HG02870 (cell line): ENCODE data around the gene OR1I1.
"Not testable (repeated sequence)": the region's sequence is repeated elsewhere in the genome, so short reads cannot be mapped to it uniquely, and the experiment has no call there.

ENCODE experiments used
- ATAC-seq: cut with Tn5 transposase; IDR thresholded peaks from one replicate; pipeline ENCODE4 v1.9.1; 2021; ENCODE audit warnings: mild to moderate bottlenecking, moderate library complexity; ENCODE audit not compliant: unreplicated experiment

The OR1I1 gene, protein sequence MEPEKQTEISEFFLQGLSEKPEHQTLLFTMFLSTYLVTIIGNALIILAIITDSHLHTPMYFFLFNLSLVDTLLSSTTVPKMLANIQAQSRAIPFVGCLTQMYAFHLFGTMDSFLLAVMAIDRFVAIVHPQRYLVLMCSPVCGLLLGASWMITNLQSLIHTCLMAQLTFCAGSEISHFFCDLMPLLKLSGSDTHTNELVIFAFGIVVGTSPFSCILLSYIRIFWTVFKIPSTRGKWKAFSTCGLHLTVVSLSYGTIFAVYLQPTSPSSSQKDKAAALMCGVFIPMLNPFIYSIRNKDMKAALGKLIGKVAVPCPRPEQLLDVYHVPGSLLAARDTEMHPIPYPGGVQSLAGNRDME

DNA sequence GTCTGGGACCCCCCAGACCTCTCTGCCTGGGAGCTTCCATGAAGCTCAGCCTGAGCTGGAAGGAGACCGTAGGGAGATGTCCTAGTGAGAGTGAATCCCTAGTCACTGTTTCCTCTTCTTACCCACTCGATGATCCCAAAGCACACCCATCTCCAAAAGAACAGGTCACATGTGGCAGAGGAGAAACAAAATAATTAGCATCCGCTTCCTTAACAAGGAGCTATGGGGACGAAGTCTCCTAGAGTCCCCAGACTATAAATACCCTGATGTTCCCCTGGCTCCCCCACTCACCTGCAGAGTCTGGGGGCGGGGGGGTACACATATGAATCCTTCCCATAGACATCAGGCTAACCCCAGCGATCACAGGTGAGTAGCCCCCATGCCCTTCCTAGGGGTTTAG lies at the start of gene OR1I1:
TSS of gene OR1I1 (plus strand) at position 301 of the 400 bp plus-strand sequence. CDS start 4,855 bp downstream, outside the sequence.
- no peak for ATAC-seq

DNA sequence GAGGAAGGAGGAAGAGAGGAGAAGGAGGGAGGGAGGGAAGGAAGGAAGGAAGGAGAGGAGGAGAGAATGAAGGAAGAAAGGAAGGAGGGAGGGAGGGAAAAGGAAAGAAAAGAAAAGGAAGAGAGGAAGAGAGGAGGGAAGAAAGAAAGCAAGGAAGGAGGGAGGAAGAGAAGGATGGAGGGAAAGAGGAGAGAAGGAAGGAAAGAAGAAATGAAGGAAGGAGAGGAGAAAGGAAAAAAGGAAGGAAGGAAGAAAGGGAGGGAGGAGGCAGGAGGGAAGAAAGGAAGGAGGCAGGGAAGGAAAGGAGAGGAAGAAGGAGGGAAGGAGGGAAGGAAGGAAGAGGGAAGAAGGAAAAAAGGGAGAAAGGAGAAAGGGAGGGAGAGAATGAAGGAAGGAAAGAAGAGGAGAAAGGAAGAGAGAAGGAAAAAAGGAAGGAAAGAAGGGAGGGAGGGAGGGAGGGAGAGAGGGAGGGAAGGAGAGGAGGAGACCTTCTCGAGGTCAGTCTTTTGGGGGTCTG lies 46.2 kb upstream of the OR1I1 start:
- no peak for ATAC-seq

DNA sequence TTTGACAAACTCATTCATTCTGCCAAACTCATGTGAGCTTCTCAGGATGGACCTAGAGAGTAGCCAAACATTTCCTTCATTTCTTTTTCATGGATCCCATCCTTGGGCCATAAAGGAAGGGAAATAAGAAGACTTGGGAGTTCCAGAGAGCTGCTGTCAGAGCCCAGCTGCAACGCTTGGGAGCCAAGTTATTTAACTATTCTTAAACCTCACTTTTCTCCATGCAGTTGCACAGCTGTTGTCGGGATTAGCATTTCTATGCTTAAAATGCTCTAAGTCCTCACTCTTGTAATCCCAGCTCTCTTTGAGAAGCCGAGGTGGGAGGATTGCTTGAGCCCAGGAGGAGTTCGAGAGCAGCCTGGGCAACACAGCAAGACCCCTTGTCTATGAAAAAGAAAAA lies 44.4 kb upstream of the OR1I1 start:
- no peak for ATAC-seq

DNA sequence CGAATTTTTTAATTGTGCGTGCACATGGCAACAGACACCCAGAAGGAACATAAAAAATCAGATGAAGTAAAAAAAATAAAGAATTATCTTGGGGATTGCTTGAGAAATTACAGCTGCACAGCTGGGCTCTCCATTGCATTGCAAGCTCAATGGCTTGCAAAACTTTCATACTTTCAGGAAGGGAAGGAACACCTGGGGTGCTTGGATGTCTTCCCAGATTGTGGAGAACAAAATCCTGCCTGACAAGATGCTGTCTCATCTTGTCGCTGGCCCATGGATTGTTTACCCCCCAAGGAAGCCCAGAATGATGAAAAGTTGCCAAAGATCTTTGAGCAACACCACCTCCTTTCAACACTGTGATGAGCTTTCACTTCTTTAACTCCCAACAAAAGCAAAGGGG lies 43.7 kb upstream of the OR1I1 start:
- ATAC-seq, result no peak

DNA sequence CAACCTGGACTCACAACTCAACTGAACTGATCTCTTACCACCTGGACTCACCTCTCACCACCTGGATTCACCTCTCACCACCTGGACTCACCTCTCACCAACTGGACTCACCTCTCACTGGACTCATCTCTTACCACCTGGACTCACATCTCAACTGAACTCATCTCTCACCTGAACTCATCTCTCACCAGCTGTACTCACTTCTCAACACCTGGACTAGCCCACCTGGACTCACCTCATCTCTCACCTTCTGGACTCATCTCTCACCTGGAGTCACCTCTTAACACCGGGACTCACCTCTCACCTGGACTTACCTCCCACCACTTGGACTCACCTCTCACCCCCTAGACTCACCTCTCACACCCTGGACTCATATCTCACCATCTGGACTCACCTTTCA lies 40.0 kb upstream of the OR1I1 start:
- ATAC-seq, result no peak

DNA sequence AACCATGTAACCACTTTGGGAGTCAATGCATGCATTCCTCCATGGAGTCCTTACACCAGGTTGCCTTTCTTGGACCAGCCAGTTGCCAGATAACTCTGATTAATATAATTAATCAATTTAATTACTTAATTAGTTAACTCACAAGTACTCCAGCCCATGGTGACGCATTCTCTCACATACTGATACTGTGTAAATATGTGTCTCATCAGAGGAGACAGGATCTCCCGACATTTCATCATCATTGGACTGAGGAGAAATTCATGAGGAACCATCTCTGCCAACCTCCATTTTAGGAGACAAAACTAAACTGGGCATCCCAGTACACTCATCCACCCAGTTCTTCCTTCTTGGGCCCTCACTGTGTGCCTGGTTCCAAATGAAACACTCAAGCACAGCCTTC lies 39.2 kb upstream of the OR1I1 start:
- no peak for ATAC-seq

DNA sequence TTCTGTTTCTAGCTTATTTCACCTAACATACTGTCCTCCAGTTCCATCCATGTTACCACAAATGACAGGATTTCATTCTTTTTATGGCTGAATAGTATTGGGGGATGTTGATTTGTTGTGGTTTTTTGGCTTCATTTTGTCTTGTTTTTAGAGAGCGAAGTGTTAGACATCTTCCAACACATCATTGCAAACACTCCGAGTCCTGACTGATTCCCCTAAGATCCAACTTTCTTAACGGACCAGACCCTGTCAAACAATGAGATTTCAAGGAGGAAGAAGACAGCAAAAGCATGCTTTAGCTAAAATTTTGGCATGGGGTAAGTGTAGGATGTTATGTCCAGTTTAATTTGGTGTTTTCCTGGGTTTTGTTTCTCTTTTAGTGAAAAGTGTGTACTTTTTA lies 36.5 kb upstream of the OR1I1 start:
- ATAC-seq, result no peak

DNA sequence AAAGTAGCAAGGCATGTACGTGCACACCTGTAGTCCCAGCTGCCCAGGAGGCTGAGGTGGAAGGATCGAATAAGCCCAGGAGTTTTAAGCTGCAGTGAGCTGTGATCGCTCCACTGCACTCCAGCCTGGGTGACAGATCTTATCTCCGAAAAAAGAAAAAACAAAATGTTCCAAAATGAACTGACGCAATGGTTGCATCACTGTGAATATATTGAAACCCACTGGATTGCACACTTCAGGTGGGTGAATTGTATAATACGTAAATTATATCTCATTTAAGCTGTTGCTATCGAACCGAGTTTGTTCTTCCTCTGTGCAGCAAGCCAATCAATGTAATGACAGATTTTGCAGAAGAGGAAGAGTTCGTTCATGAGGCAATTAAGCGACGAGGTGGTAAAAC lies 34.3 kb upstream of the OR1I1 start:
- ATAC-seq, result no peak

DNA sequence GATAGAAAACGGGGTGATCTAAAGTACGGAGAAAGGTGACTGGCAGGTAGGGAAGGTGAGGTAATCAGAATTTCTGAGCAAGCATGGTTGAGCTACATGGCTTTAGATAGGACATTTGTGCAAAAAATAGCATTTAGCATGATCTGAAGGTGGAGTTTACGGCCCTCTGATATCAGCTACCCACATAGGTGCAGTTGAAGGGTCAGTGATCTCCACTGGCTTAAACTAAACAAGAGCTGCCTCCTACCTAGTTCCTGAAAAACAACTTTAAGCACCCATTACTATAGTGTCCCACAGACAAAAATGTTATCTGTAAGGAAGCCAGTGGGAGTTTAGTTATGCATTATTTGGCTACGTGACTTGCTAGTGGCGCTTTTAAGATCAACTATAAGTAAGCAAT lies 33.9 kb upstream of the OR1I1 start:
- no peak for ATAC-seq

DNA sequence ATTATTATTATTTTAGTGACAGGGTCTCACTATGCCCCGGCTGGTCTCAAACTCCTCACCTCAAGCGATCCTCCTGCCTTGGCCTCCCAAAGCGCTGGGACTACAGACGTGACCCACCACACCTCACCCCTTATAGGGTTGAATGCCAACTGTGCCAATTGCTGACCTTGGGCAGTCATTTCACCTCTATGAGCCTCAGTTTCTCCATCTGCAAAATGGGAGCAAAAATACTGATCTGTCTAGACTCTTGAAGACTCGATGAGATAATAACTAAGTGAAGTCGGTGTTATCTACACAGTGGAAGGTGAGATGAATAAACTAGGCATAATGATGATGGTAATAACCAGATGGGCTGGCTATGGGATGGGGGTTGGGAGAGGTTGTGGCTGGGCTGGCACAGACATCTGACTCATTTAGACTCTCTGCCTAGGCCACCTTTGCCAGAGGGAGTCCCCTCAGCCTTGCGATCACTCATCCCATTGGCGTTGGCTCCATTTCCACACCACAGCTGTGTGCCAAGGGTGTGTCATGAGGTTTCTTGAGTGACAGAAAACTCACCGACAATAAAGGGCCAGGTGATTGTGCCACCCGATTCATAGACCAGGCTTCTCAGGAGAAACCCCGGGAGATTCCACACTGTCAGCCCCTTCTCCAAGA lies 33.0 kb upstream of the OR1I1 start, which contains the start of gene CASP14:
TSS of gene CASP14 (plus strand) at position 596 of the 657 bp plus-strand sequence. CDS start 2,772 bp downstream, outside the sequence.
- ATAC-seq, result no peak

DNA sequence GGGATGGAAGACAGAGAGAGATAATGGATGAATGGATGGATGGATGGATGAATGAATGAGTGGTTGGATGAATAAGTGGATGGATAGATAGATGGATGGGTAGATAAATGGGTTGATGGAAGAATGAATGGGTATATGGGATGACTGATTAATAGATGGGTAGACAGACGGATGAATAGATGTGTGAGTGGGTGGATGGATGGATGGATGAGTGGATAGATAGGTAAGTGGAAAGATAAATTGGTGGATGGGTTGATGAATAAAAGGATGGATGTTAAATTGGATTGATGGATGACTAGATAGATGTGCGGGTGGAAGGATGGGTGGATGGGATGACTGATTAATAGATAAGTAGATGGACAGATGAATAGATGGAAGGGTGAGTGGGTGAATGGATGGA lies 31.4 kb upstream of the OR1I1 start:
- ATAC-seq, result no peak

DNA sequence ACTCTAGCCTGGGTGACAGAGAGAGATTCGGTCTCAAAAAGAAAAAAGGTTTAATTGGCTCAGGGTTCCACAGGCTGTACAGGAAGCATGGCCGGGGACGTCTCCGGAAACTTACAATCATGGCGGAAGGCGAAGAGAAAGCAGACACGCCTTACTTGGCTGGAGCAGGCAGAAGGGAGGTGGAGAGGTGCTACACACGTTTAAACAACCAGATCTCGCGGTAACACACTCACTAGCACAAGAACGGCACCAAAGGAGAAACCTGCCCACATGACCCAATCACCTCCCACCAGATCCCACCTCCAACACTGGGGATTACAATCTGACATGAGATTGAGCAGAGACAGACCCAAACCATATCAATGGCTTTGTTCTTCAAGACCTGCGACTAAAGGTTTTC lies 20.0 kb upstream of the OR1I1 start:
- no peak for ATAC-seq

DNA sequence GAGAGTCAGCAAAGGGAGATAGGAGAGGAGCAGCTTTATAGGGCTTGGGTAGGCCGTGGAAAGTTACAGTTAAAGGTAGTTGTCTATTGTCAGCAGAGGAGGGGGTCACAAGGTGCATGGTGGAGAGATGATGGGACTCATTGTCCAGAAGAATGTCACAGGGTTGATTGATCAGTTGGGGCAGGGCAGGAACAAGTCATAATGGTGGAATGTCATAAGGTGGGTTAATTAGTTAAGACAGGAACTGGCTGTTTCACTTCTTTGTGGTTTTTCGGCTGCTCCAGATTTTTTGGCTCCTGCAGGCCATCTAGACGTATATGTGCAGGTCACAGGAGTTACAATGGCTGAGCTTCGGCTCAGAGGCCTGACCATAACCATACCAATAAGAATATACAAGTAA lies 11.6 kb upstream of the OR1I1 start:
- not testable (repeated sequence) for ATAC-seq

DNA sequence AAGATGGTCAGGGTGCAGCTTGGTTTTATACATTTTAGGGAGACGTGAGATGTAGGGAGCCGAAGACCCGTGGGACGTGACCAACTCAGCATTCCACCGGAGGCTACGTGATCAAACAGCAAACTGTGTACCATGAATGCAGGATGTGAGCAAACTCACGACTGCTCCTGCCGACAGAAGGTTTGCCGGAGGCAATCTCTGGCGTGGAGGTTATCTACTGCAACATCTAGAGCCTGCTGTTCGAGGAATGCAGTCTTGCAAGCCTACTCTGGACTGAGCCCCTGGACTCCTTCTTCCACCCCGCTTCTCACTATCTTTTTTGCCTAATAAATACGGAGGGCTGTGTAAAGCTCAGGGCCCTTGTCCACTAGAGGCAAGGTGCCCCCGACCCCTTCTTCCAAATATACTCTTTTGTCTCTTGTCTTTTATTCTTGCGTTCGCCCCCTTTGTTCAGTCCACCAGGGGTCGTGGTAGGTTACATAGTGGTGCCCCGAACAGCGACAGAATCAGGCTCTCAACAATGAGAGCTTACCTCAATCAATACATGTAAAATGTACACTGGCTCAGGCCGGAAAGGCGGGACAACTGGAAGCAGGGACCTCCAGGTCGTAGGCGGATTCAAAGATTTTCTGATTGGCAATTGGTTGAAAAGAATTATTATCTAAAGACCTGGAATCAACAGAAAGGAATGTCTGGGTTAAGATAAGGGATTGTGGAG lies 8.9 kb upstream of the OR1I1 start:
- ATAC-seq, result no peak

DNA sequence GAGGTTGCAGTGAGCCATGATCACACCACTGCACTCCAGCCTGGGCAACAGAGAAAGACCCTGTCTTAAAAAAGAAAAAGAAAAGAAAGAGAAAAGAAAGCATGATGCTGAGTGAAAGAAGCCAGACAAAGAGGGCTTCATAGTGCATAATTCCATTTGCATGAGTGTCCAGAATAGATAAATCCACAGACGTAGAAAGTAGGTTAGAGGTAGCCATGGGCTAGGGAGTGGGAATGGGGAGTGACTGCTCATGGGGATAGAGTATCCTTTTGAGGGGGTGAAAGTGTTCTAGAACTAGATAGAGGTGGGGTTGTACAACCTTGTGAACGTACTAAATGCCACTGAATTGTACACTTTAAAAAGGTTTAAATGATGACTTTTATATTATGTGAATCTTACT lies 7.6 kb upstream of the OR1I1 start:
- ATAC-seq, result no peak

DNA sequence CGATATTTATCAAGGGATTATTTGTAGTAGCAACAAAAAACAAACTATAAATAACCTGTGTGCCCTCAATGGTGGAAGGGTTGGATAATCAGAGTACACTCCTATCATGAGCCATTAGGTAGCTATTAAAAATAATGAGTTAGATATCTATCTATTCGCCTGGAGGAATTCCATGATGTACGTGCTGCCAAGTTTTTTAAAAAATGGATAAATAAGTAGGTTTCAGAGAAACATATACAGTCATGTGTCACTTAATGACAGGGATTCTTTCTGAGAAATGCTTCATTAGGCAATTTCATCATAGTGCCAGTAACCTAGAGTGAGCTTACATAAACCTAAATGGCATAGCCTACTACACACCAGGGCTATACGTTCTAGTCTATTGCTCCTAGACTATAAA lies 6.2 kb upstream of the OR1I1 start:
- ATAC-seq, result no peak

DNA sequence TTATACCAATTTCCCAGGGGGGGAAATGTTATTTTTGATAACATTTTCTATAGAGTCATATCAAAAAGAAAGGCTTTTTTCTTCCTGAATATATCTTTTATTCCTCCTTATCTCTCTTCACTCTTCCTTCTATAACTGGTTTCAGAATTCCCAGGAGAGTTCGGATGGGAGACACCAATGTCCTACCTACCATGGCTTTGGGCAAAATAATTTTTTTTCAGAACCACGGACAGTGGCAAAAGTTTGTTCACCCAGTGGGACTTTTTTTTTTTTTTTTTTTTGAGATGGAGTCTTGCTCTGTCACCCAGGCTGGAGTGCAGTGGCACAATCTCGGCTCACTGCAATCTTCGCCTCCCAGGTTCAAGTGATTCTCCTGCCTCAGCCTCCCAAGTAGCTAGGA lies 2.0 kb upstream of the OR1I1 start:
- ATAC-seq, result not testable (repeated sequence)

DNA sequence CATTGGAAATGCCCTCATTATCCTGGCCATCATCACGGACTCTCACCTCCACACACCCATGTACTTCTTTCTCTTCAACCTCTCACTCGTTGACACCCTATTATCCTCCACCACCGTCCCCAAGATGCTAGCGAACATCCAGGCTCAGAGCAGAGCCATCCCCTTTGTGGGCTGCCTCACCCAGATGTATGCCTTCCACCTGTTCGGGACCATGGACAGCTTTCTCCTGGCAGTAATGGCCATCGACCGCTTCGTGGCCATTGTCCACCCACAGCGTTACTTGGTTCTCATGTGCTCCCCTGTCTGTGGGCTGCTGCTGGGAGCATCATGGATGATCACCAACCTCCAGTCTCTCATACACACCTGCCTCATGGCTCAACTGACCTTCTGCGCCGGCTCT lies 5.2 kb downstream of the OR1I1 start:
- ATAC-seq, result no peak

DNA sequence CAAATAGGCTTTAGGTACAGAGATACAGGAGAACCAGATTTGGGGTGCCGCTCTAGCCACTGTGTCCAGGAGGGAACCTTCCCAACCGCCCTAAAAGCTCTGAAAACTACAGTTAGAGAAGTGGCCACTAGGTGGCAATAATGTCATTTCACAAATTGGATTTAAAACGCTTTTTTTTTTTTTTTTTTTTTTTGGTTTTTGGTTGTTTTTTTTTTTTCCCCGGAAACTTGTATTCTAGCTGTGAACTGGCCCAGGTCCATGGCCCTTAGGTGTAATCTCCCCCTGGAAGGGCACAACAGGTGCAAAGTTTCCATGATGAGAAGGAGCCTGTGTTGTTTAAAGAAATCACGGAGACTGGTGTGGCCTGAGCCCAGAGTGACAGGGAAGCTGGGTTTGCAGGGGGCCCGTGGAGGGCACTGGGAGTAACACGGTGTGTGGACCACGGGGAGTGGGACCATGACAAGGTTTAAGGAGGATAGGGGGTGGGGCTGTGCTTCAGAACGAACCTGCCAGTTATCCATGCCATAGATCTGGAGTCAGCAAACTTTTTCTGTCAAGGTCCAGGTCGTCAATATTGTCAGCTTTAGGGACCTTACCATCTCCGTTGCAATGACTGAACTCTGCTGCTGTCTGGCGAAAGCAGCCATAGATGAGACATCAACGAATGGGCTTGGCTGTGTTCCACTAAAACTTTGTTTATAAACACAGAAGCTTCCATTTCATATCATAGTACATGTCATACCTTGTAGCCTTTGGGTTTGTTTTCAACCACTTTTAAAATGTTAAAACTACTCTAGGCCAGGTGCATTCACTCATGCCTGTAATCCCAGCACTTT lies 10.1 kb downstream of the OR1I1 start:
- no peak for ATAC-seq

DNA sequence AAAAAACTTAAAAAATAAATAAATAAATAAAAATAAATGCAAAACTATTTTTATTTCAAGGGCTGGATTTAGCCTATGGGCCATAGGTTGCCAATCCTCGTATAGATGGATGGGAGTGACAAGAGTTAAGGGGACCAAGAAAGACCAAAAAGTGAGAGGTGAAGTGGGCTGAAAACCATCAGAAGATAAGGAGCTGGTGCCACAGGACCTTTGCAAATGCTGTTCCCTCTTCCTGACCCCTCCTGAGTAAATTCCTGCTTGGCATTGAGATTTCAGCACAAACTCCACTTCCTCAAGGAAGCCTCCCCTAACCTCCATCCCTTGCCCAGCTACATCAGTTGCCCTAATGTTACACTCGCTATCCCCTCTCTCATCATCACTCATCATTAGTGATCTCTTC lies 11.0 kb downstream of the OR1I1 start:
- ATAC-seq, result no peak

DNA sequence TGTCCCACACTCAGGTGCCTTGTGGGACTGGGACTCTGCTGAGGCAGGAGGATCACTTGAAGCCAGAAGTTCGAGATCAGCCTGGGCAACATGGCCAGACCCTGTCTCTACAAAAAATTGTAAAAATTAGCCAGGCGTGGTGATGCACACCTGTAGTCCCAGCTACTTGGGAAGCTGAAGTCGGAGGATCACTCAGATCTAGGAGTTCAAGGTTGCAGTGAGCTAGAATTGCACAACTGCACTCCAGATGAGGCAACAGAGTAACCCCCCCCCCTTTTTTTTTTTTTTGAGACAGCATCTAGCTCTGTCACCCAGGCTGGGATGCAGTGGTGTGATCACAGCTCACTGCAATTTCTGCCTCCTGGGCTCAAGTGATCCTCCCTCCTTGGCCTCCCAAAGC lies 14.2 kb downstream of the OR1I1 start:
- ATAC-seq, result no peak
